Mesenchymal stem cell (in vitro differentiated cells and primary cell): Measurements from ENCODE around the gene JAG2.

Experiments
- DNase-seq: peaks from one replicate; pipeline ENCODE4 v3.0.0-alpha.2; 2013
- H2AFZ ChIP-seq: one replicate; pipeline ENCODE4 v1.6.1; 2013; ENCODE audit warnings: low read depth, mild to moderate bottlenecking, control low read depth, inconsistent platforms, low read length, moderate library complexity
- H2AK5ac ChIP-seq: 2 replicates; pipeline ENCODE4 v1.6.1; 2013; ENCODE audit warnings: low read length, moderate library complexity, mild to moderate bottlenecking, inconsistent platforms; ENCODE audit not compliant: severe bottlenecking
- H2BK120ac ChIP-seq: one replicate; pipeline ENCODE4 v1.6.1; 2013; ENCODE audit warnings: low read depth, mild to moderate bottlenecking, inconsistent platforms, low read length, moderate library complexity
- H2BK12ac ChIP-seq, 2 experiments: one replicate each; pipeline ENCODE4 v1.6.1; 2013; ENCODE audit warnings: inconsistent platforms in 2 of 2, low read length in 2 of 2, mild to moderate bottlenecking in 2 of 2, moderate library complexity in 2 of 2, control low read depth in 1 of 2
- H2BK15ac ChIP-seq: one replicate; pipeline ENCODE4 v1.6.1; 2013; ENCODE audit warnings: mild to moderate bottlenecking, low read depth, inconsistent platforms; ENCODE audit not compliant: poor library complexity, severe bottlenecking
- H2BK5ac ChIP-seq: 2 replicates; pipeline ENCODE4 v1.6.1; 2013; ENCODE audit warnings: low read depth, mild to moderate bottlenecking, low read length, control low read depth, inconsistent platforms; ENCODE audit not compliant: poor library complexity, severe bottlenecking
- H3K14ac ChIP-seq, 2 experiments: one replicate each; pipeline ENCODE4 v1.6.1; 2013; ENCODE audit warnings: inconsistent platforms in 2 of 2, low read length in 2 of 2, control low read depth in 1 of 2, mild to moderate bottlenecking in 1 of 2, moderate library complexity in 1 of 2
- H3K18ac ChIP-seq, 2 experiments: one replicate each; pipeline ENCODE4 v1.6.1; 2013; ENCODE audit warnings: inconsistent platforms in 2 of 2, low read length in 2 of 2, control low read depth in 1 of 2, low read depth in 1 of 2, mild to moderate bottlenecking in 1 of 2
- H3K23ac ChIP-seq, 2 experiments: one replicate each; pipeline ENCODE4 v1.6.1; 2013; ENCODE audit warnings: inconsistent platforms in 2 of 2, low read length in 2 of 2, mild to moderate bottlenecking in 2 of 2, moderate library complexity in 2 of 2, control low read depth in 1 of 2
- H3K27ac ChIP-seq: 2 replicates; pipeline ENCODE4 v1.5.1; 2013; ENCODE audit warnings: mild to moderate bottlenecking, moderate library complexity, low read length, control low read depth, inconsistent platforms; ENCODE audit not compliant: poor library complexity, severe bottlenecking
- H3K27me3 ChIP-seq, 2 experiments: 2 replicates each; pipeline versions ENCODE4 v1.6.1 to v1.7.0; 2013; ENCODE audit warnings: low read length in 2 of 2, mild to moderate bottlenecking in 2 of 2, moderate library complexity in 2 of 2, control low read depth in 1 of 2, inconsistent platforms in 1 of 2; ENCODE audit not compliant: control insufficient read depth in 1 of 2, insufficient read depth in 1 of 2
- H3K36me3 ChIP-seq, 2 experiments: 2 replicates each; pipeline versions ENCODE4 v1.6.1 to v1.7.0; 2013; ENCODE audit warnings: low read length in 2 of 2, control low read depth in 1 of 2, inconsistent platforms in 1 of 2, low read depth in 1 of 2, mild to moderate bottlenecking in 1 of 2; ENCODE audit not compliant: insufficient read depth in 2 of 2, control insufficient read depth in 1 of 2
- H3K4ac ChIP-seq, 2 experiments: one replicate each; pipeline ENCODE4 v1.6.1; 2013; ENCODE audit warnings: inconsistent platforms in 2 of 2, low read length in 2 of 2, mild to moderate bottlenecking in 2 of 2, moderate library complexity in 2 of 2, control low read depth in 1 of 2, low read depth in 1 of 2
- H3K4me1 ChIP-seq: 2 replicates; pipeline ENCODE4 v1.6.1; 2013; ENCODE audit warnings: low read depth, low read length, control low read depth; ENCODE audit not compliant: control insufficient read depth, insufficient read depth
- H3K4me2 ChIP-seq: 2 replicates; pipeline ENCODE4 v1.6.1; 2013; ENCODE audit warnings: low read length, mild to moderate bottlenecking, inconsistent platforms; ENCODE audit not compliant: poor library complexity, severe bottlenecking
- H3K4me3 ChIP-seq, 2 experiments: 2 replicates each; pipeline versions ENCODE4 v1.5.1 to v1.7.0; 2013; ENCODE audit warnings: low read length in 2 of 2, mild to moderate bottlenecking in 2 of 2, control low read depth in 1 of 2, low read depth in 1 of 2; ENCODE audit not compliant: insufficient read depth in 1 of 2
- H3K79me1 ChIP-seq: replicated peaks from 2 replicates; pipeline ENCODE4 v1.6.1; 2013; ENCODE audit warnings: mild to moderate bottlenecking, control low read depth, low read length, inconsistent platforms; ENCODE audit not compliant: poor library complexity, severe bottlenecking
- H3K9ac ChIP-seq: 2 replicates; pipeline ENCODE4 v1.7.0; 2013; ENCODE audit warnings: mild to moderate bottlenecking, low read length, moderate library complexity
- H3K9me3 ChIP-seq: 2 replicates; pipeline ENCODE4 v1.7.0; 2013; ENCODE audit warnings: mild to moderate bottlenecking, low read length; ENCODE audit not compliant: control insufficient read depth
- H4K8ac ChIP-seq: one replicate; pipeline ENCODE4 v1.6.1; 2013; ENCODE audit warnings: inconsistent platforms, mild to moderate bottlenecking, low read length, moderate library complexity
- H4K91ac ChIP-seq: one replicate; pipeline ENCODE4 v1.6.1; 2013; ENCODE audit warnings: mild to moderate bottlenecking, low read length, inconsistent platforms
- whole genome bisulfite sequencing: methylation state at CpG from one replicate; pipeline ENCODE4 v1.1.7; 2013; ENCODE audit warnings: mixed read lengths; 5-methylcytosine and 5-hydroxymethylcytosine counted together

JAG2 gene

DNA sequence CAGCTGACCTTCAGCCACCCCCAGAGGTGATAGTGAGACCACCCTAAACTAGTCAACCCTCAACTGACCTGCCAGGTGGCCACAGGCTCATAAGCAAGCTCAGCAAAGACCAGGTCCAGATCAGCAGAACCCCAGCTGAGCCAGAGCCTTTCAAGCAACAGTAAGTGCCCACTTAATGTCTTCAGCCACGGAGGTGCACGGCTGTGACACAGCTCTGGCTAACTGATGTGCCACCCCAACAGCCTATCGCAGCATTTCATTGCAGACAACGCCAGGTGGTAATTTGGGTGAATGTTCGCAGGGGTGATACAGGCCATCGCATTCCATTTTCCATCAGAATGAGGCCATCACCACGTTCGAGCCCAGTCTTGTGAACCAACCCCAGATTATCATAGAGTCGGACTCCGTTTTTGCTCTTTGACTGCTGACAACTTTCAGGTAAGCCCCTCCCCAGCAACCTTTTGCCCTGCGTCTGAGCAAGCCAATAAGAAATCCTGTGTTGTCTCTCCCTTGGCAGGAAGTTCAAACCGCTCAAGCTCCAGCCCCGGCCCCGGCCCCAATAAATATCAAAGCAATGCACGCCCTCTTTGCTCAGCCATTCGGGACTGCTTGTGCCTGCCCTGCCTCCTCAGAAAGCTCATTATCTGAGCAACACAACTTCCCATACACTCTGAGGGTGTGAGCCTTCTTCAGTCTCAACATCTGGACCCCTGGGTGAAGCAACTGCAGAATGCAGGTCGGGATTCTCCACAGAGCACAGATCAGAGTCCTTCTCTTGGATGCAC, 44.4 kb downstream of the JAG2 start:
- Histone ChIP-seq H3K4me2 (no peak overlapping the region), H3K27me3 (peaks cover 58 to 76% of the 10 kb centered on the region in 2 experiments), H2AK5ac (no peak overlapping the region), H3K79me1 (no peaks in the 10 kb centered on the region), H3K14ac (no peak overlapping the region), H3K4me3 (no peak overlapping the region), H4K8ac (no peak overlapping the region), H2AFZ (no peak overlapping the region), H3K23ac (no peak overlapping the region), H3K4me1 (no peaks in the 10 kb centered on the region), H3K9me3 (peaks cover 27% of the 10 kb centered on the region), H2BK15ac (no peak overlapping the region), H3K4ac (no peak overlapping the region), H2BK120ac (no peak overlapping the region), H2BK5ac (no peak overlapping the region), H4K91ac (no peak overlapping the region), H3K9ac (no peak overlapping the region), H3K36me3 (peaks cover 0 to 2% of the 10 kb centered on the region in 2 experiments), H3K27ac (no peak overlapping the region), H2BK12ac (no peak overlapping the region), H3K18ac (no peak overlapping the region)
- 73% methylated on average over 17 of the region's 17 CpGs for WGBS
- DNase-seq = no peak

DNA sequence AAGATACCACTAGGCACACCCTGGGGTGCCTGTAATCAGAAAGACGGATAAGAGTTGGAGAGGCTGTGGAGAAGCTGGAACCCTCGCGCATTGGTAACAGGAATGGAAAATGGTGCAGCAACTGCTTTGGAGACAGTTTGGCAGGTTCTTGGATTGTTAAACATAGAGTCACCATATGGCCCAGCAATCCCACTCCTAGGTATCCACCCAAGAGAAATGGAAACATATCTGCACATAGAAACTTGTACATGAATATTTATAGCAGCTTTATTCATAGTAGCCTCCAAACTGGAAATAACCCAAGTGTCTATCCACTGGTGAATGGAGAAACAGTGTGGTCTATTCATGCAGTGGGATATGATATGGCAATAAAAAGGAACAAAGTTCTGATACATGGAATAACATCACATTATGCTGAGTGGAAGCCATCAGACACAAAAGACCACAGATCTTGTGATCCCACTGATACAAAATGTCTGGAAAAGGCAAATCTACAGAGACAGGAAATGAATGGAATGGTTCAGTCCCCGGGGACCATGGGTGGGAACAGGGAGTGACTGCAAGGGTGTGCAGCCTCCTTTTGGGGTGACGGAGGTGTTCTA, 45.4 kb downstream of the JAG2 start:
- H3K18ac ChIP-seq = no peak overlapping the region
- 88% methylated on average over 5 of the region's 5 CpGs for WGBS

DNA sequence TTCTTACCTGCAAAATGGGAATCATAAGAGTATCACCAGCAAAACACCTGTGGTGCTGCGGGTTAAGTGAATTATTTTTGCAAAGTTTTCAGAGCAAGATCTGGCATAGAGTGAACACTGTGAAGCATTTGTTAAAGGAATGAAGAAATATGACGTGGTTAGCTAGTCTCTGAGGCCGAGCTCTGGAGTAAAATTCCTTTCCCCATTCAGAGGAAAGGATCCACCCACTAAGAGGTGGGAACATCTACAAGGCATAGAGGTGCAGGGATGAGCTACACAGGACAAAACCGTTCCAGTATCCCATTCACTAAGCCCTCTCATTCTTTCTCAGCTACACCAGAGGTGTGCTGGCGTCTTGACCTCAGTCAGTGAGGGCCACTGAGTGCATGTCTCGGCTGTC, 48.5 kb downstream of the JAG2 start:
- Histone ChIP-seq H2AFZ (no peak overlapping the region), H3K4me3 (no peak overlapping the region), H3K23ac (no peak overlapping the region), H2BK120ac (no peak overlapping the region), H3K36me3 (peaks cover 0 to 2% of the 10 kb centered on the region in 2 experiments), H3K27me3 (peaks cover 63 to 78% of the 10 kb centered on the region in 2 experiments), H3K4me2 (no peak overlapping the region), H3K4ac (no peak overlapping the region), H2BK5ac (no peak overlapping the region), H3K79me1 (no peaks in the 10 kb centered on the region), H3K14ac (no peak overlapping the region), H3K4me1 (no peaks in the 10 kb centered on the region), H4K8ac (no peak overlapping the region), H2BK12ac (no peak overlapping the region), H4K91ac (no peak overlapping the region), H2AK5ac (no peak overlapping the region), H3K18ac (no peak overlapping the region), H3K9me3 (peaks cover 32% of the 10 kb centered on the region), H3K9ac (no peak overlapping the region), H2BK15ac (no peak overlapping the region), H3K27ac (no peak overlapping the region)
- DNase-seq = no peak
- WGBS = 65% methylated on average over 6 of the region's 6 CpGs

More for the DNA sequence above, 45.4 kb downstream of the JAG2 start:
- H2AFZ ChIP-seq = no peak overlapping the region
- no peak overlapping the region for H2BK5ac ChIP-seq
- H2BK12ac ChIP-seq = no peak overlapping the region
- no peak overlapping the region for H2AK5ac ChIP-seq
- H4K8ac ChIP-seq = no peak overlapping the region
- no peaks in the 10 kb centered on the region for H3K4me1 ChIP-seq
- H3K23ac ChIP-seq = no peak overlapping the region
- no peak overlapping the region for H3K27ac ChIP-seq
- peaks cover 63 to 80% of the 10 kb centered on the region in 2 experiments for H3K27me3 ChIP-seq
- H3K9ac ChIP-seq = no peak overlapping the region
- no peak overlapping the region for H3K4me2 ChIP-seq
- no peaks in the 10 kb centered on the region for H3K79me1 ChIP-seq
- H3K4me3 ChIP-seq = no peak overlapping the region
- no peak overlapping the region for H2BK120ac ChIP-seq
- H3K9me3 ChIP-seq = peaks cover 25% of the 10 kb centered on the region
- no peak overlapping the region for H2BK15ac ChIP-seq
- no peak overlapping the region for H4K91ac ChIP-seq
- peaks cover 0 to 2% of the 10 kb centered on the region in 2 experiments for H3K36me3 ChIP-seq
- no peak overlapping the region for H3K4ac ChIP-seq
- DNase-seq = no peak
- no peak overlapping the region for H3K14ac ChIP-seq

DNA sequence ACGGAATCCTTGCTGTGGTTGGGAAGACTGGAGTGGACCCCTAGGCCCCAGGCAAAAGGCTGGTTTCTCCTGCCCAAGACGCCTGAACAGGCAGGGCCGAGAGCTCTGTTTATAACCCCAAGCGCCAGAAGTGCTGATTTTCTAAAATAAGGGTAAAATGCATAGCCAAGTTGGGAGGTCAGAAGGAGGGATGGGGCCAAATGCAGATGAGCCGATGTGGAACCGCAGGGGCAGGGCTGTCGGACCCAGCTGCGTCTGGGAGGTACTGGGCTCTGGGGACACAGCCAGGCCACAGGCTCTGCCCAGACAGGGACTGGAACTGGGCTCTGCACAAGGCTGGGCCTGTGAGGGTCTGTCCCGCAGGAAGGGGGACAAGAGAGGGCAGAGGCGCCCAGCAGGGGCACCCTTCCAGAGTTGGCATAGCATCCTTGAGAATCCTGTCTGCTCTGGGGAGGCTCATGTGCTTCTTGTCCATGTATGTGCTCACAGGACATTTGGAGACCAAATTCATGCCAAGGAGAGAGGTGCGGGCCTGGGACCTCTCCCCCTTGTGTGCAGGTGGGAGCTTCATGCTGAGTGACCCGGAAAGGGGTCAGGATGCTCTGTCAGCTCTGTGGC, 49.1 kb downstream of the JAG2 start:
- DNase-seq = no peak
- H3K9ac ChIP-seq = no peak overlapping the region

More for the DNA sequence above, 49.1 kb downstream of the JAG2 start:
- H3K4me2 ChIP-seq = no peak overlapping the region
- no peaks in the 10 kb centered on the region for H3K4me1 ChIP-seq
- H2AK5ac ChIP-seq = no peak overlapping the region
- H4K8ac ChIP-seq = no peak overlapping the region
- H2BK120ac ChIP-seq = no peak overlapping the region
- peaks cover 57 to 73% of the 10 kb centered on the region in 2 experiments for H3K27me3 ChIP-seq
- H3K23ac ChIP-seq = no peak overlapping the region
- no peak overlapping the region for H2BK5ac ChIP-seq
- peaks cover 32% of the 10 kb centered on the region for H3K9me3 ChIP-seq
- no peak overlapping the region for H3K4ac ChIP-seq
- H4K91ac ChIP-seq = no peak overlapping the region
- peaks cover 0 to 2% of the 10 kb centered on the region in 2 experiments for H3K36me3 ChIP-seq
- H3K79me1 ChIP-seq = no peaks in the 10 kb centered on the region
- 86% methylated on average over 12 of the region's 12 CpGs for WGBS
- H2BK15ac ChIP-seq = no peak overlapping the region
- no peak overlapping the region for H2AFZ ChIP-seq
- no peak overlapping the region for H3K18ac ChIP-seq
- peak overlapping the region in 1 of 2 experiments; percentile 20 for H3K4me3 ChIP-seq
- no peak overlapping the region for H3K27ac ChIP-seq
- H3K14ac ChIP-seq = no peak overlapping the region
- no peak overlapping the region for H2BK12ac ChIP-seq
